ENCODE measurements around the gene PLEKHA5. TPM values are rescaled to one million over a fixed set of nuclear protein-coding genes. Genes with fewer than 3 reads are reported as not detected.

Gene PLEKHA5
- polyA plus RNA-seq, 3 donors: 0.35 to 0.79 (median 0.41) TPM

- H3K36me3 ChIP-seq (replicated peaks in 1 of 2; ENCODE audit: control insufficient read depth in 1 of 2, insufficient read depth in 2 of 2, low read length in 2 of 2): no peaks in the 10 kb centered on the region
- no peaks in the 10 kb centered on the region for H3K4me1 Mint-ChIP-seq
- no peaks in the 10 kb centered on the region for H4K20me1 ChIP-seq (ENCODE audit: insufficient read depth, low read length)
- H3K9me3 ChIP-seq (replicated peaks in 1 of 2; ENCODE audit: control insufficient read depth in 1 of 2, insufficient read depth in 1 of 2, low read length in 2 of 2): peaks cover 0 to 21% of the 10 kb centered on the region in 2 donors
- H3K27ac ChIP-seq (ENCODE audit: low read depth in 1 of 2, low read length in 2 of 2): no peak overlapping the region
- no peak overlapping the region for H2AFZ ChIP-seq (ENCODE audit: insufficient read depth, low read depth, low read length, poor library complexity, severe bottlenecking)
- 85% methylated on average over 5 of the region's 6 CpGs for WGBS (ENCODE audit: insufficient coverage)
- no peak overlapping the region for H3K4me2 ChIP-seq (replicated peaks; ENCODE audit: extremely low read depth, low read length, poor library complexity, severe bottlenecking)
- no peak overlapping the region for H3K9ac ChIP-seq (ENCODE audit: insufficient read depth, low read length, poor library complexity, severe bottlenecking)
- TF ChIP-seq CTCF (IDR thresholded peaks at IDR 0.05): no peak
- H3K27me3 ChIP-seq (ENCODE audit: control insufficient read depth in 2 of 2, insufficient read depth in 2 of 2, low read length in 2 of 2): no peaks in the 10 kb centered on the region
- H3K4me3 Mint-ChIP-seq: no peak overlapping the region
- H3K79me2 ChIP-seq (ENCODE audit: insufficient read depth, low read length): no peaks in the 10 kb centered on the region
- no peak overlapping the region for H3K27ac Mint-ChIP-seq
- DNase-seq: no peak
- H3K27me3 Mint-ChIP-seq (ENCODE audit: low read depth in 3 of 3): peaks cover 0 to 2% (median 0%) of the 10 kb centered on the region in 3 donors
- no peak overlapping the region for H3K4me3 ChIP-seq (replicated peaks in 1 of 3; ENCODE audit: low read depth in 2 of 3, low read length in 3 of 3)
- intact Hi-C loops (cut with micrococcal nuclease): no loop called here
- H3K9me3 Mint-ChIP-seq: peaks cover 5 to 26% (median 18%) of the 10 kb centered on the region in 7 donors
- H3K4me1 ChIP-seq (ENCODE audit: control insufficient read depth in 1 of 2, insufficient read depth in 2 of 2, low read length in 2 of 2): no peaks in the 10 kb centered on the region
- no peaks in the 10 kb centered on the region for H3K36me3 Mint-ChIP-seq
Measured at GRCh38 chr12:19402211-19402610, 272.7 kb downstream of the PLEKHA5 start.

GRCh38 chr12:19402743-19403431, 273.4 kb downstream of the PLEKHA5 start:
- Histone ChIP-seq H4K20me1 (ENCODE audit: insufficient read depth, low read length) (no peaks in the 10 kb centered on the region), H3K27ac (ENCODE audit: low read depth in 1 of 2, low read length in 2 of 2) (no peak overlapping the region), H3K9ac (ENCODE audit: insufficient read depth, low read length, poor library complexity, severe bottlenecking) (no peak overlapping the region), H3K79me2 (ENCODE audit: insufficient read depth, low read length) (no peaks in the 10 kb centered on the region), H3K36me3 (replicated peaks in 1 of 2; ENCODE audit: control insufficient read depth in 1 of 2, insufficient read depth in 2 of 2, low read length in 2 of 2) (no peaks in the 10 kb centered on the region), H3K27me3 (ENCODE audit: control insufficient read depth in 2 of 2, insufficient read depth in 2 of 2, low read length in 2 of 2) (no peaks in the 10 kb centered on the region), H3K4me1 (ENCODE audit: control insufficient read depth in 1 of 2, insufficient read depth in 2 of 2, low read length in 2 of 2) (no peaks in the 10 kb centered on the region), H3K9me3 (replicated peaks in 1 of 2; ENCODE audit: control insufficient read depth in 1 of 2, insufficient read depth in 1 of 2, low read length in 2 of 2) (peaks cover 0 to 21% of the 10 kb centered on the region in 2 donors), H3K4me3 (replicated peaks in 1 of 3; ENCODE audit: low read depth in 2 of 3, low read length in 3 of 3) (no peak overlapping the region), H2AFZ (ENCODE audit: insufficient read depth, low read depth, low read length, poor library complexity, severe bottlenecking) (no peak overlapping the region), H3K4me2 (replicated peaks; ENCODE audit: extremely low read depth, low read length, poor library complexity, severe bottlenecking) (no peak overlapping the region)
- DNase-seq: no peak
- peaks cover 0 to 2% (median 0%) of the 10 kb centered on the region in 3 donors for H3K27me3 Mint-ChIP-seq (ENCODE audit: low read depth in 3 of 3)
- 98% methylated on average over 4 of the region's 4 CpGs for WGBS (ENCODE audit: insufficient coverage)
- intact Hi-C loops (cut with micrococcal nuclease): no loop called here
- no peaks in the 10 kb centered on the region for H3K4me1 Mint-ChIP-seq
- H3K4me3 Mint-ChIP-seq: no peak overlapping the region
- H3K27ac Mint-ChIP-seq: no peak overlapping the region
- no peak for TF ChIP-seq CTCF (IDR thresholded peaks at IDR 0.05)
- no peaks in the 10 kb centered on the region for H3K36me3 Mint-ChIP-seq
- peaks cover 5 to 29% (median 18%) of the 10 kb centered on the region in 7 donors for H3K9me3 Mint-ChIP-seq
